Adipocyte (in vitro differentiated cells): ENCODE measurements around the gene XRCC1.

Experiments
- DNase-seq: peaks from one replicate; pipeline ENCODE4 v3.0.0-alpha.2; 2015; ENCODE audit warnings: low read depth
- H3K27me3 ChIP-seq: replicated peaks from 2 replicates; pipeline ENCODE4 v1.7.0; 2013; ENCODE audit warnings: mild to moderate bottlenecking, low read length, moderate library complexity; ENCODE audit not compliant: control insufficient read depth, insufficient read depth
- H3K36me3 ChIP-seq: 2 replicates; pipeline ENCODE4 v1.7.0; 2013; ENCODE audit warnings: low read length, mild to moderate bottlenecking, moderate library complexity; ENCODE audit not compliant: control insufficient read depth, insufficient read depth, severe bottlenecking
- H3K4me1 ChIP-seq: 2 replicates; pipeline ENCODE4 v1.7.0; 2013; ENCODE audit warnings: mild to moderate bottlenecking, low read length, moderate library complexity; ENCODE audit not compliant: control insufficient read depth, insufficient read depth
- H3K4me3 ChIP-seq: 2 replicates; pipeline ENCODE4 v1.7.0; 2013; ENCODE audit warnings: mild to moderate bottlenecking, low read length, moderate library complexity
- H3K9ac ChIP-seq: 2 replicates; pipeline ENCODE4 v1.7.0; 2013; ENCODE audit warnings: mild to moderate bottlenecking, low read length, moderate library complexity
- H3K9me3 ChIP-seq: 2 replicates; pipeline ENCODE4 v1.7.0; 2013; ENCODE audit warnings: mild to moderate bottlenecking, low read length, moderate library complexity; ENCODE audit not compliant: control insufficient read depth

The XRCC1 gene

GRCh38 chr19:43598445-43599240 lies 23.3 kb upstream of the XRCC1 start:
- H3K4me3 ChIP-seq, result no peak overlapping the region
- no peaks in the 10 kb centered on the region for H3K27me3 ChIP-seq
- DNase-seq, result no peak
- H3K36me3 ChIP-seq, result peaks cover 23% of the 10 kb centered on the region
- H3K4me1 ChIP-seq, result peaks cover 25% of the 10 kb centered on the region
- no peak overlapping the region for H3K9ac ChIP-seq
- H3K9me3 ChIP-seq, result no peaks in the 10 kb centered on the region

- H3K4me3 ChIP-seq, result peak overlapping the region; percentile 90
- peaks cover 31% of the 10 kb centered on the region for H3K36me3 ChIP-seq
- DNase-seq, result no peak
- no peaks in the 10 kb centered on the region for H3K27me3 ChIP-seq
- peaks cover 28% of the 10 kb centered on the region for H3K4me1 ChIP-seq
- no peaks in the 10 kb centered on the region for H3K9me3 ChIP-seq
- H3K9ac ChIP-seq, result peak overlapping the region; percentile 95
Measured at GRCh38 chr19:43597876-43598275, 22.5 kb upstream of the XRCC1 start.

GRCh38 chr19:43596842-43597461 lies 21.6 kb upstream of the XRCC1 start:
- DNase-seq, result peak; percentile 14
- Histone ChIP-seq H3K9me3 (no peaks in the 10 kb centered on the region), H3K9ac (peak overlapping the region; percentile 95), H3K36me3 (peaks cover 37% of the 10 kb centered on the region), H3K4me1 (peaks cover 28% of the 10 kb centered on the region), H3K4me3 (peak overlapping the region; percentile 90), H3K27me3 (no peaks in the 10 kb centered on the region)

GRCh38 chr19:43595999-43596841 lies 20.9 kb upstream of the XRCC1 start, which contains the start of the genes IRGQ and ZNF576:
IRGQ (minus strand) TSS chr19:43596134; CDS start chr19:43595338, 796 bp downstream.
ZNF576 (plus strand) TSS chr19:43596595; CDS start chr19:43597109, 514 bp downstream.
- Histone ChIP-seq H3K9me3 (no peaks in the 10 kb centered on the region), H3K4me1 (peaks cover 28% of the 10 kb centered on the region), H3K36me3 (peaks cover 40% of the 10 kb centered on the region), H3K9ac (peak within 1 kb of the TSS; percentile 95), H3K27me3 (no peaks in the 10 kb centered on the region), H3K4me3 (peak within 1 kb of the TSS; percentile 90)
- DNase-seq, result peak; percentile 100

- Histone ChIP-seq H3K36me3 (peaks cover 40% of the 10 kb centered on the region), H3K9ac (peak overlapping the region; percentile 95), H3K4me3 (peak overlapping the region; percentile 90), H3K4me1 (peaks cover 28% of the 10 kb centered on the region), H3K9me3 (no peaks in the 10 kb centered on the region), H3K27me3 (no peaks in the 10 kb centered on the region)
- no peak for DNase-seq
Measured at GRCh38 chr19:43595605-43595998, 20.3 kb upstream of the XRCC1 start.

GRCh38 chr19:43594710-43595604 lies 19.6 kb upstream of the XRCC1 start:
- no peaks in the 10 kb centered on the region for H3K9me3 ChIP-seq
- no peaks in the 10 kb centered on the region for H3K27me3 ChIP-seq
- DNase-seq, result peak; percentile 82
- H3K9ac ChIP-seq, result peak overlapping the region; percentile 95
- peaks cover 41% of the 10 kb centered on the region for H3K36me3 ChIP-seq
- peak overlapping the region; percentile 90 for H3K4me3 ChIP-seq
- peaks cover 34% of the 10 kb centered on the region for H3K4me1 ChIP-seq

- Histone ChIP-seq H3K27me3 (no peaks in the 10 kb centered on the region), H3K4me1 (peaks cover 37% of the 10 kb centered on the region), H3K36me3 (peaks cover 35% of the 10 kb centered on the region), H3K9ac (peak overlapping the region; percentile 95), H3K4me3 (peak overlapping the region; percentile 90), H3K9me3 (no peaks in the 10 kb centered on the region)
- DNase-seq, result no peak
Measured at GRCh38 chr19:43594081-43594697, 18.9 kb upstream of the XRCC1 start.

- Histone ChIP-seq H3K36me3 (peaks cover 33% of the 10 kb centered on the region), H3K27me3 (no peaks in the 10 kb centered on the region), H3K4me1 (peaks cover 33% of the 10 kb centered on the region), H3K4me3 (no peak overlapping the region), H3K9ac (peak overlapping the region; percentile 5), H3K9me3 (no peaks in the 10 kb centered on the region)
- DNase-seq, result no peak
Measured at GRCh38 chr19:43592800-43593350, 17.5 kb upstream of the XRCC1 start.

- no peak overlapping the region for H3K4me3 ChIP-seq
- DNase-seq, result no peak
- H3K9ac ChIP-seq, result no peak overlapping the region
- H3K36me3 ChIP-seq, result peaks cover 33% of the 10 kb centered on the region
- no peaks in the 10 kb centered on the region for H3K27me3 ChIP-seq
- no peaks in the 10 kb centered on the region for H3K9me3 ChIP-seq
- H3K4me1 ChIP-seq, result peaks cover 25% of the 10 kb centered on the region
Measured at GRCh38 chr19:43591904-43592772, 16.8 kb upstream of the XRCC1 start.
